K562 (cell line): ENCODE results near the gene ATP5MC3. TPM values are rescaled to one million over a fixed set of nuclear protein-coding genes. Genes with fewer than 3 reads are reported as not detected.

ENCODE experiments used
- ATAC-seq: fragments of 200-7000 bp; cut with Tn5 transposase; 3 replicates; pipeline ENCODE4 v1.9.1; 2020; ENCODE audit warnings: moderate library complexity
- BruUV-seq: library from RNA; stranded (reverse); fragments of 400-500 nt; replicated peaks from 2 replicates; lab custom pipeline; 2021; lab: Mats Ljungman, UMichigan
- CTCF ChIA-PET: fragments of 300-600 bp; formaldehyde crosslinking; extraction: SDS; loops from one replicate; lab custom pipeline; 2021; ENCODE audit warnings: low intra/inter-chr PET ratio; lab: Yijun Ruan, JAX
- POLR2A ChIA-PET: fragments of 300-600, 350-650 bp; sonication (Branson Sonifier 250); formaldehyde crosslinking; extraction: SDS; loops from one replicate; lab custom pipeline; 2021; ENCODE audit warnings: antibody characterized with exemption, inconsistent platforms; lab: Yijun Ruan, JAX
- DNase-seq, 4 experiments: peaks; one replicate each; pipeline versions ENCODE4 v3.0.0 to v3.0.0-alpha.2; 2011 to 2018; ENCODE audit warnings: low spot score in 3 of 4, mixed read lengths in 3 of 4; ENCODE audit errors: extremely low read depth in 1 of 4
- FAIRE-seq: peaks from 2 replicates; lab custom pipeline; 2011; peaks lifted over from hg19 to GRCh38; lab: Jason Lieb, UNC
- H2AFZ ChIP-seq: 2 replicates; pipeline ENCODE4 v1.6.0; 2011; ENCODE audit warnings: low read depth, low read length, control low read depth, inconsistent platforms
- H3K27ac ChIP-seq: fragments of 200-600 bp; 3 replicates; pipeline ENCODE4 v1.8.0; 2011; ENCODE audit warnings: low read depth, mild to moderate bottlenecking, control low read depth, inconsistent platforms, low read length, moderate library complexity, mixed read lengths; ENCODE audit errors: extremely low read depth
- H3K27me3 ChIP-seq, 2 experiments: fragments of 300-600 bp in 1 of 2; 2 replicates in 1 of 2; 3 replicates in 1 of 2; pipeline versions ENCODE4 v1.6.0 to v1.8.0; 2011; ENCODE audit warnings: inconsistent platforms in 2 of 2, low read length in 2 of 2, mild to moderate bottlenecking in 1 of 2, mixed read lengths in 1 of 2, moderate library complexity in 1 of 2; ENCODE audit not compliant: control insufficient read depth in 2 of 2, insufficient read depth in 2 of 2
- H3K36me3 ChIP-seq: fragments of 300-600 bp; 3 replicates; pipeline ENCODE4 v1.8.0; 2011; ENCODE audit warnings: mild to moderate bottlenecking, low read length, inconsistent platforms; ENCODE audit not compliant: control insufficient read depth, insufficient read depth
- H3K4me1 ChIP-seq, 2 experiments: fragments of 200-600 bp in 1 of 2; replicated peaks in 1 of 2; 2 replicates in 1 of 2; 3 replicates in 1 of 2; pipeline versions ENCODE4 v1.5.1 to v1.8.0; 2011; ENCODE audit warnings: inconsistent platforms in 2 of 2, low read length in 2 of 2, mild to moderate bottlenecking in 1 of 2, mixed read lengths in 1 of 2, moderate library complexity in 1 of 2; ENCODE audit not compliant: control insufficient read depth in 2 of 2, insufficient read depth in 2 of 2
- H3K4me2 ChIP-seq: 2 replicates; pipeline ENCODE4 v1.6.1; 2011; ENCODE audit warnings: low read length, control low read depth, inconsistent platforms, mixed read lengths; ENCODE audit not compliant: insufficient read depth
- H3K4me3 ChIP-seq: fragments of 200-600 bp; sonication (generic), shearing (Covaris generic); 2 replicates; pipeline ENCODE4 v1.5.1; 2016; ENCODE audit warnings: control low read depth, inconsistent platforms
- H3K79me2 ChIP-seq: fragments of 200-600 bp; 3 replicates; pipeline ENCODE4 v1.8.0; 2011; ENCODE audit warnings: low read length, inconsistent platforms; ENCODE audit not compliant: control insufficient read depth, insufficient read depth
- H3K9ac ChIP-seq, 2 experiments: 2 replicates each; pipeline versions ENCODE4 v1.6.0 to v1.6.1; 2011; ENCODE audit warnings: low read depth in 2 of 2, low read length in 2 of 2, control low read depth in 1 of 2, inconsistent platforms in 1 of 2, mild to moderate bottlenecking in 1 of 2, mixed read lengths in 1 of 2; ENCODE audit not compliant: insufficient read depth in 1 of 2
- H3K9me1 ChIP-seq: one replicate; pipeline ENCODE4 v1.6.0; 2011; ENCODE audit warnings: inconsistent platforms, mild to moderate bottlenecking, low read length, moderate library complexity; ENCODE audit not compliant: control insufficient read depth, insufficient read depth
- H3K9me3 ChIP-seq: replicated peaks from 2 replicates; pipeline ENCODE4 v1.5.1; 2011; ENCODE audit warnings: low read depth, low read length, inconsistent platforms; ENCODE audit not compliant: control insufficient read depth, insufficient read depth
- H4K20me1 ChIP-seq: replicated peaks from 2 replicates; pipeline ENCODE4 v1.6.1; 2011; ENCODE audit warnings: low read length, inconsistent platforms, mixed read lengths; ENCODE audit not compliant: control insufficient read depth, insufficient read depth
- ATF3 ChIP-seq, 2 experiments: fragments of 450-650 bp in 1 of 2; sonication (generic) in 1 of 2; formaldehyde crosslinking in 1 of 2; IDR thresholded peaks in 1 of 2; conservative IDR thresholded peaks in 1 of 2; 2 replicates each; pipeline versions ENCODE4 v1.6.1 to v1.8.1; 2016 to 2023; ENCODE audit warnings: mild to moderate bottlenecking in 2 of 2, moderate library complexity in 2 of 2, inconsistent platforms in 1 of 2, missing genetic modification reagents in 1 of 2
- E4F1 ChIP-seq: fragments of 250-450 bp; sonication (Bioruptor Pico); IDR thresholded peaks from 2 replicates; pipeline ENCODE4 v1.5.0; 2021; ENCODE audit warnings: mild to moderate bottlenecking, borderline replicate concordance
- MAZ ChIP-seq, 2 experiments: fragments of 450-650 bp in 1 of 2; sonication (generic) in 1 of 2; formaldehyde crosslinking; IDR thresholded peaks in 1 of 2; conservative IDR thresholded peaks in 1 of 2; 2 replicates each; pipeline versions ENCODE4 v1.4.0 to v1.5.0; 2020; ENCODE audit warnings: mild to moderate bottlenecking in 1 of 2, missing genetic modification reagents in 1 of 2
- in situ Hi-C: fragments of 300-500 bp; cut with MboI; formaldehyde crosslinking; loops from 4 replicates; pipeline ENCODE4 v1.15.0; 2018; ENCODE audit warnings: inconsistent platforms, mixed read lengths
- intact Hi-C: fragments of 100-400 bp; cut with micrococcal nuclease; formaldehyde crosslinking; loops from 2 replicates; pipeline ENCODE4 v1.14.2; 2022
- polyA plus RNA-seq, 8 experiments: library from polyadenylated mRNA; depleted of rRNA in 4 of 8; stranded (reverse) in 5 of 8; unstranded in 3 of 8; fragments of >200 nt; fragmentation: Nextera tagmentation in 2 of 8; fragmentation: Illumina TruSeq in 1 of 8; extraction: Ambion mirVana in 2 of 8; extraction: Trizol in 1 of 8; gene quantifications; 2 replicates each; pipeline versions ENCODE4 v1.2.1 to v1.2.3, GENCODE V29; 2011 to 2014; ENCODE audit warnings: inconsistent platforms in 1 of 8, missing spikeins in 1 of 8
- total RNA-seq, 7 experiments: library from RNA; depleted of rRNA in 6 of 7; stranded (reverse); fragments of >200 nt in 6 of 7; fragmentation: Illumina TruSeq in 2 of 7; extraction: Trizol in 2 of 7; gene quantifications; 2 replicates each; pipeline versions ENCODE4 v1.2.1 to v1.2.3, GENCODE V29; 2011 to 2021; ENCODE audit warnings: low replicate concordance in 1 of 7
- TF ChIP-seq, protein P1 (sequence below): fragments of 200-400 bp; formaldehyde crosslinking; IDR thresholded peaks from 2 replicates; pipeline ENCODE4 v1.6.1; 2017; ENCODE audit warnings: mild to moderate bottlenecking, low read depth, low read length, moderate library complexity

The ATP5MC3 gene
- total and polyA plus RNA-seq, 9 of the 15 experiments (the other 6 are each of a cell fraction or from before 2014, with no cell fraction given), result 423 to 2,565 (median 1,012) TPM

- Histone ChIP-seq H3K27ac (no peak overlapping the region), H2AFZ (no peak overlapping the region), H3K4me1 (no peaks in the 10 kb centered on the region), H3K4me2 (no peak overlapping the region), H3K9ac (no peak overlapping the region), H3K9me3 (no peaks in the 10 kb centered on the region), H3K36me3 (peaks cover 82% of the 10 kb centered on the region), H3K79me2 (peaks cover 66% of the 10 kb centered on the region), H3K27me3 (no peaks in the 10 kb centered on the region), H4K20me1 (no peaks in the 10 kb centered on the region; the same call in 1 of the 2 replicates), H3K9me1 (no peaks in the 10 kb centered on the region), H3K4me3 (no peak overlapping the region)
- no peak for FAIRE-seq
- BruUV-seq, result no TSS peak
- DNase-seq, result no peak
- ChIA-PET CTCF (no interaction called here), POLR2A (interaction anchor here (0.8 to 1.9 kb wide), 5 partner anchors 10 to 330 kb away, joined by 3 to 5 read pairs (median 3); no protein-coding TSS in a partner anchor)
- in situ Hi-C loops, result no loop called here
- intact Hi-C loops, result no loop called here
- ATAC-seq, result no peak
- TF ChIP-seq ATF3 (IDR thresholded peaks at IDR 0.05), result peak; percentile 14; the same call in 1 of the 2 replicates
- no peak for TF ChIP-seq ATF3 (CRISPR knock-in tag; conservative IDR thresholded peaks at IDR 0.05)
- TF ChIP-seq MAZ (CRISPR knock-in tag; conservative IDR thresholded peaks at IDR 0.05 in 1 of 2, IDR thresholded peaks at IDR 0.05 in 1 of 2), result no peak
- TF ChIP-seq, protein P1, sequence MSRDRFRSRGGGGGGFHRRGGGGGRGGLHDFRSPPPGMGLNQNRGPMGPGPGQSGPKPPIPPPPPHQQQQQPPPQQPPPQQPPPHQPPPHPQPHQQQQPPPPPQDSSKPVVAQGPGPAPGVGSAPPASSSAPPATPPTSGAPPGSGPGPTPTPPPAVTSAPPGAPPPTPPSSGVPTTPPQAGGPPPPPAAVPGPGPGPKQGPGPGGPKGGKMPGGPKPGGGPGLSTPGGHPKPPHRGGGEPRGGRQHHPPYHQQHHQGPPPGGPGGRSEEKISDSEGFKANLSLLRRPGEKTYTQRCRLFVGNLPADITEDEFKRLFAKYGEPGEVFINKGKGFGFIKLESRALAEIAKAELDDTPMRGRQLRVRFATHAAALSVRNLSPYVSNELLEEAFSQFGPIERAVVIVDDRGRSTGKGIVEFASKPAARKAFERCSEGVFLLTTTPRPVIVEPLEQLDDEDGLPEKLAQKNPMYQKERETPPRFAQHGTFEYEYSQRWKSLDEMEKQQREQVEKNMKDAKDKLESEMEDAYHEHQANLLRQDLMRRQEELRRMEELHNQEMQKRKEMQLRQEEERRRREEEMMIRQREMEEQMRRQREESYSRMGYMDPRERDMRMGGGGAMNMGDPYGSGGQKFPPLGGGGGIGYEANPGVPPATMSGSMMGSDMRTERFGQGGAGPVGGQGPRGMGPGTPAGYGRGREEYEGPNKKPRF, result no peak
- no peak for TF ChIP-seq E4F1
Observed at GRCh38 chr2:175136334-175137215, 44.9 kb downstream of the ATP5MC3 start.
